HepG2 (cell line): Measurements from ENCODE around the gene C17orf58. TPM values are rescaled to one million over a fixed set of nuclear protein-coding genes. Genes with fewer than 3 reads are reported as not detected.

Source experiments
- BRD4 ChIP-seq: sonication (generic); formaldehyde crosslinking; IDR thresholded peaks from 2 replicates; pipeline ENCODE4 v1.4.0; 2020; ENCODE audit warnings: missing genetic modification reagents
- CERS6 ChIP-seq: sonication (generic); formaldehyde crosslinking; IDR thresholded peaks from 2 replicates; pipeline ENCODE4 v1.5.0; 2020; ENCODE audit warnings: missing genetic modification reagents
- ELF4 ChIP-seq: sonication (generic); formaldehyde crosslinking; IDR thresholded peaks from 2 replicates; pipeline ENCODE4 v1.5.0; 2020; ENCODE audit warnings: missing genetic modification reagents, mild to moderate bottlenecking, moderate library complexity, borderline replicate concordance
- HNF4A ChIP-seq: sonication (generic); formaldehyde crosslinking; IDR thresholded peaks from 2 replicates; pipeline ENCODE4 v1.4.0; 2020; ENCODE audit warnings: missing genetic modification reagents
- HNF4G ChIP-seq, 2 experiments: sonication (generic) in 1 of 2; formaldehyde crosslinking in 1 of 2; IDR thresholded peaks; 2 replicates each; pipeline versions ENCODE4 v1.4.0 to v1.6.1; 2011 to 2020; ENCODE audit warnings: borderline replicate concordance in 2 of 2, low read depth in 2 of 2, mild to moderate bottlenecking in 2 of 2, low read length in 1 of 2, missing genetic modification reagents in 1 of 2, moderate library complexity in 1 of 2
- ISL2 ChIP-seq: sonication (generic); formaldehyde crosslinking; IDR thresholded peaks from 2 replicates; pipeline ENCODE4 v1.5.0; 2020; ENCODE audit warnings: missing genetic modification reagents
- NCOA1 ChIP-seq: sonication (generic); formaldehyde crosslinking; IDR thresholded peaks from 2 replicates; pipeline ENCODE4 v1.9.0; 2021; ENCODE audit warnings: missing genetic modification reagents
- NR2F2 ChIP-seq: IDR thresholded peaks from 2 replicates; pipeline ENCODE4 v1.6.1; 2012; ENCODE audit warnings: low read depth, inconsistent platforms, borderline replicate concordance
- NR3C1 ChIP-seq: sonication (generic); formaldehyde crosslinking; IDR thresholded peaks from 2 replicates; pipeline ENCODE4 v1.4.0; 2020; ENCODE audit warnings: missing genetic modification reagents
- PPARG ChIP-seq: conservative IDR thresholded peaks from 2 replicates; pipeline ENCODE4 v1.6.1; 2016; ENCODE audit warnings: missing biosample characterization, missing genetic modification reagents
- RORA ChIP-seq: sonication (generic); formaldehyde crosslinking; IDR thresholded peaks from 2 replicates; pipeline ENCODE4 v1.5.0; 2020; ENCODE audit warnings: mild to moderate bottlenecking, missing genetic modification reagents, moderate library complexity
- ZFAT ChIP-seq: sonication (generic); formaldehyde crosslinking; conservative IDR thresholded peaks from 2 replicates; pipeline ENCODE4 v1.8.1; 2023; ENCODE audit warnings: missing genetic modification reagents, inconsistent platforms
- ZNF224 ChIP-seq: sonication (generic); formaldehyde crosslinking; IDR thresholded peaks from 2 replicates; pipeline ENCODE4 v1.5.0; 2020; ENCODE audit warnings: mild to moderate bottlenecking, missing genetic modification reagents
- ZNF501 ChIP-seq: sonication (generic); formaldehyde crosslinking; IDR thresholded peaks from 2 replicates; pipeline ENCODE4 v1.5.1; 2020; ENCODE audit warnings: mild to moderate bottlenecking, moderate library complexity, missing genetic modification reagents
- ZNF552 ChIP-seq: sonication (generic); formaldehyde crosslinking; IDR thresholded peaks from 2 replicates; pipeline ENCODE4 v1.9.0; 2022; ENCODE audit warnings: missing genetic modification reagents, mild to moderate bottlenecking, borderline replicate concordance
- ZNF891 ChIP-seq: sonication (generic); formaldehyde crosslinking; IDR thresholded peaks from 2 replicates; pipeline ENCODE4 v1.5.0; 2020; ENCODE audit warnings: mild to moderate bottlenecking, missing genetic modification reagents
- ZSCAN29 ChIP-seq: sonication (generic); formaldehyde crosslinking; conservative IDR thresholded peaks from 2 replicates; pipeline ENCODE4 v1.4.0; 2020; ENCODE audit warnings: mild to moderate bottlenecking, missing genetic modification reagents
- polyA plus RNA-seq, 8 experiments: library from polyadenylated mRNA; depleted of rRNA in 3 of 8; stranded (reverse) in 7 of 8; unstranded in 1 of 8; fragments of >200 nt; fragmentation: Illumina TruSeq in 4 of 8; extraction: Trizol in 4 of 8; gene quantifications; 2 replicates each; pipeline versions ENCODE4 v1.2.1 to v1.2.3, GENCODE V29; 2011 to 2016; ENCODE audit warnings: low read depth in 4 of 8, missing spikeins in 1 of 8, mixed read lengths in 1 of 8; ENCODE audit not compliant: insufficient read depth in 1 of 8
- total RNA-seq, 5 experiments: library from RNA; depleted of rRNA; stranded (reverse); fragments of >200 nt; fragmentation: Illumina TruSeq; extraction: Trizol; gene quantifications; 2 replicates each; pipeline ENCODE4 v1.2.3, GENCODE V29; 2016; ENCODE audit warnings: low read depth in 1 of 5
- TF ChIP-seq, protein P1 (sequence below): sonication (generic); formaldehyde crosslinking; IDR thresholded peaks from 2 replicates; pipeline ENCODE4 v1.4.0; 2020; ENCODE audit warnings: missing genetic modification reagents
- TF ChIP-seq, protein P2 (sequence below): sonication (generic); formaldehyde crosslinking; IDR thresholded peaks from 2 replicates; pipeline ENCODE4 v1.4.0; 2020; ENCODE audit warnings: missing genetic modification reagents
- TF ChIP-seq, protein P3 (sequence below): sonication (generic); formaldehyde crosslinking; IDR thresholded peaks from 2 replicates; pipeline ENCODE4 v1.5.1; 2020; ENCODE audit warnings: missing genetic modification reagents, mild to moderate bottlenecking, borderline replicate concordance
- TF ChIP-seq, protein P4 (sequence below): sonication (generic); formaldehyde crosslinking; IDR thresholded peaks from 2 replicates; pipeline ENCODE4 v1.4.0; 2020; ENCODE audit warnings: missing genetic modification reagents, borderline replicate concordance

Gene C17orf58
- total and polyA plus RNA-seq, 2 of the 13 experiments (the other 11 are each of a cell fraction or from before 2014, with no cell fraction given), result 15.6 to 15.8 TPM

DNA sequence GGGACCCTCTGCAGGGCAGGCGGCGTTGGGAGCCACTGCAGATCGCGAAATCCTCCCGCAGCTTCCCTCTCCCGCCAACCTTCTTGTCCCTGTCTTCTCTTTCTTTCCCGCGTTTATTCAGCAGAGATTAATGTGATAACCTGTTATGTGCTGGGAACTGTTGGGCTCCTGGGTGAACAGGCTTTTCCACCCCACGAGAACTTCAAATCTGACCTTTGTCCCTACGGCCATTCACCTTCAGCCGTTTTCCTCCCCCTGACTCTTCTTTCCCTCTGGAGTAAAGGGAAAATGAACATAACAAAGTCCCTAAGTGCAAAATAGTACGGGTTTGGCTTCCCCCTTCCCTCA, 24.1 kb upstream of the C17orf58 start (continued):
- TF ChIP-seq, protein P1, sequence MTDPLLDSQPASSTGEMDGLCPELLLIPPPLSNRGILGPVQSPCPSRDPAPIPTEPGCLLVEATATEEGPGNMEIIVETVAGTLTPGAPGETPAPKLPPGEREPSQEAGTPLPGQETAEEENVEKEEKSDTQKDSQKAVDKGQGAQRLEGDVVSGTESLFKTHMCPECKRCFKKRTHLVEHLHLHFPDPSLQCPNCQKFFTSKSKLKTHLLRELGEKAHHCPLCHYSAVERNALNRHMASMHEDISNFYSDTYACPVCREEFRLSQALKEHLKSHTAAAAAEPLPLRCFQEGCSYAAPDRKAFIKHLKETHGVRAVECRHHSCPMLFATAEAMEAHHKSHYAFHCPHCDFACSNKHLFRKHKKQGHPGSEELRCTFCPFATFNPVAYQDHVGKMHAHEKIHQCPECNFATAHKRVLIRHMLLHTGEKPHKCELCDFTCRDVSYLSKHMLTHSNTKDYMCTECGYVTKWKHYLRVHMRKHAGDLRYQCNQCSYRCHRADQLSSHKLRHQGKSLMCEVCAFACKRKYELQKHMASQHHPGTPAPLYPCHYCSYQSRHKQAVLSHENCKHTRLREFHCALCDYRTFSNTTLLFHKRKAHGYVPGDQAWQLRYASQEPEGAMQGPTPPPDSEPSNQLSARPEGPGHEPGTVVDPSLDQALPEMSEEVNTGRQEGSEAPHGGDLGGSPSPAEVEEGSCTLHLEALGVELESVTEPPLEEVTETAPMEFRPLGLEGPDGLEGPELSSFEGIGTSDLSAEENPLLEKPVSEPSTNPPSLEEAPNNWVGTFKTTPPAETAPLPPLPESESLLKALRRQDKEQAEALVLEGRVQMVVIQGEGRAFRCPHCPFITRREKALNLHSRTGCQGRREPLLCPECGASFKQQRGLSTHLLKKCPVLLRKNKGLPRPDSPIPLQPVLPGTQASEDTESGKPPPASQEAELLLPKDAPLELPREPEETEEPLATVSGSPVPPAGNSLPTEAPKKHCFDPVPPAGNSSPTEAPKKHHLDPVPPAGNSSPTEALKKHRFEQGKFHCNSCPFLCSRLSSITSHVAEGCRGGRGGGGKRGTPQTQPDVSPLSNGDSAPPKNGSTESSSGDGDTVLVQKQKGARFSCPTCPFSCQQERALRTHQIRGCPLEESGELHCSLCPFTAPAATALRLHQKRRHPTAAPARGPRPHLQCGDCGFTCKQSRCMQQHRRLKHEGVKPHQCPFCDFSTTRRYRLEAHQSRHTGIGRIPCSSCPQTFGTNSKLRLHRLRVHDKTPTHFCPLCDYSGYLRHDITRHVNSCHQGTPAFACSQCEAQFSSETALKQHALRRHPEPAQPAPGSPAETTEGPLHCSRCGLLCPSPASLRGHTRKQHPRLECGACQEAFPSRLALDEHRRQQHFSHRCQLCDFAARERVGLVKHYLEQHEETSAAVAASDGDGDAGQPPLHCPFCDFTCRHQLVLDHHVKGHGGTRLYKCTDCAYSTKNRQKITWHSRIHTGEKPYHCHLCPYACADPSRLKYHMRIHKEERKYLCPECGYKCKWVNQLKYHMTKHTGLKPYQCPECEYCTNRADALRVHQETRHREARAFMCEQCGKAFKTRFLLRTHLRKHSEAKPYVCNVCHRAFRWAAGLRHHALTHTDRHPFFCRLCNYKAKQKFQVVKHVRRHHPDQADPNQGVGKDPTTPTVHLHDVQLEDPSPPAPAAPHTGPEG (CRISPR knock-in tag), result 0 out of 2 replicates have a peak, but pooled peaks have one; percentile 3
- no peak for TF ChIP-seq ZSCAN29 (CRISPR knock-in tag)
- TF ChIP-seq, protein P2, sequence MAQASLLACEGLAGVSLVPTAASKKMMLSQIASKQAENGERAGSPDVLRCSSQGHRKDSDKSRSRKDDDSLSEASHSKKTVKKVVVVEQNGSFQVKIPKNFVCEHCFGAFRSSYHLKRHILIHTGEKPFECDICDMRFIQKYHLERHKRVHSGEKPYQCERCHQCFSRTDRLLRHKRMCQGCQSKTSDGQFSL (CRISPR knock-in tag), result 0 out of 2 replicates have a peak, but pooled peaks have one; percentile 21
- 0 out of 2 replicates have a peak, but pooled peaks have one; percentile 23 for TF ChIP-seq ZNF501 (CRISPR knock-in tag)
- peak; percentile 17; the same call in 1 of the 2 replicates for TF ChIP-seq ZNF891 (CRISPR knock-in tag)
- 0 out of 2 replicates have a peak, but pooled peaks have one; percentile 6 for TF ChIP-seq ZFAT (CRISPR knock-in tag)
- TF ChIP-seq NCOA1 (CRISPR knock-in tag), result 0 out of 2 replicates have a peak, but pooled peaks have one; percentile 40
- peak; percentile 29; the same call in 1 of the 2 replicates for TF ChIP-seq NR2F2
- peak; percentile 55; the same call in 1 of the 2 replicates for TF ChIP-seq ZNF224 (CRISPR knock-in tag)
- peak; percentile 70 for TF ChIP-seq HNF4G (IDR thresholded peaks at IDR 0.05; ENCODE audit: borderline replicate concordance, low read depth, low read length)
- no peak for TF ChIP-seq HNF4G (CRISPR knock-in tag; IDR thresholded peaks at IDR 0.05; ENCODE audit: borderline replicate concordance, low read depth)
- TF ChIP-seq, protein P3, sequence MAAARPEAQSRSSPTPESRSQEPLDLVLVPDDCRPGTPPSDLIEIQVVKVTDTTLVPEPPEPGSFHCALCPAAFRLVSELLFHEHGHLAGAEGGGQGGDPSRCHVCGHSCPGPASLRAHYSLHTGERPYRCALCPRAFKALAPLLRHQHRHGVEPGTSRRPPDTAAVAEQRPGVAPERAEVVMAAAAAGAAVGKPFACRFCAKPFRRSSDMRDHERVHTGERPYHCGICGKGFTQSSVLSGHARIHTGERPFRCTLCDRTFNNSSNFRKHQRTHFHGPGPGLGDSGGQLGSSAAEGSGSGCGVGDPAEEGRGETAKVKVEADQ (CRISPR knock-in tag), result no peak
- TF ChIP-seq NR3C1 (CRISPR knock-in tag), result no peak
- 0 out of 2 replicates have a peak, but pooled peaks have one; percentile 28 for TF ChIP-seq BRD4 (CRISPR knock-in tag)
- TF ChIP-seq, protein P4, sequence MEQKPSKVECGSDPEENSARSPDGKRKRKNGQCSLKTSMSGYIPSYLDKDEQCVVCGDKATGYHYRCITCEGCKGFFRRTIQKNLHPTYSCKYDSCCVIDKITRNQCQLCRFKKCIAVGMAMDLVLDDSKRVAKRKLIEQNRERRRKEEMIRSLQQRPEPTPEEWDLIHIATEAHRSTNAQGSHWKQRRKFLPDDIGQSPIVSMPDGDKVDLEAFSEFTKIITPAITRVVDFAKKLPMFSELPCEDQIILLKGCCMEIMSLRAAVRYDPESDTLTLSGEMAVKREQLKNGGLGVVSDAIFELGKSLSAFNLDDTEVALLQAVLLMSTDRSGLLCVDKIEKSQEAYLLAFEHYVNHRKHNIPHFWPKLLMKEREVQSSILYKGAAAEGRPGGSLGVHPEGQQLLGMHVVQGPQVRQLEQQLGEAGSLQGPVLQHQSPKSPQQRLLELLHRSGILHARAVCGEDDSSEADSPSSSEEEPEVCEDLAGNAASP (CRISPR knock-in tag), result no peak
- TF ChIP-seq CERS6, result peak; percentile 7; the same call in 1 of the 2 replicates
- TF ChIP-seq PPARG (CRISPR knock-in tag), result peak; percentile 50; the same call in 1 of the 2 replicates
- TF ChIP-seq HNF4A (CRISPR knock-in tag), result peak; percentile 73
- TF ChIP-seq ZNF552 (CRISPR knock-in tag), result no peak
- peak; percentile 51; the same call in 1 of the 2 replicates for TF ChIP-seq ELF4 (CRISPR knock-in tag)
- peak; percentile 20; the same call in 1 of the 2 replicates for TF ChIP-seq RORA (CRISPR knock-in tag)
- TF ChIP-seq ISL2 (CRISPR knock-in tag), result no peak
